GM12865 (cell line): Measurements from ENCODE around the gene TPSD1.
"Not testable (repeated sequence)": the region's sequence is repeated elsewhere in the genome, so short reads cannot be mapped to it uniquely, and the experiment has no call there.

Experiments used
- DNase-seq: peaks from one replicate; pipeline ENCODE4 v3.0.0; 2010; ENCODE audit warnings: low read depth
- H3K4me3 ChIP-seq: 2 replicates; pipeline ENCODE4 v1.5.1; 2011; ENCODE audit warnings: mild to moderate bottlenecking, low read depth, low read length, control low read depth
- CTCF ChIP-seq: IDR thresholded peaks from 2 replicates; pipeline ENCODE4 v1.5.1; 2011; ENCODE audit warnings: low read length, control low read depth, low read depth, inconsistent platforms; ENCODE audit not compliant: insufficient read depth; ENCODE audit errors: missing control alignments

Gene TPSD1

GRCh38 chr16:1293921-1294656, 38.2 kb downstream of the TPSD1 start:
- no peak for DNase-seq
- TF ChIP-seq CTCF: no peak
- H3K4me3 ChIP-seq: no peak overlapping the region

- no peak for DNase-seq
- no peak for TF ChIP-seq CTCF
- H3K4me3 ChIP-seq: no peak overlapping the region
Observed at GRCh38 chr16:1295465-1295864, 39.6 kb downstream of the TPSD1 start.

GRCh38 chr16:1296688-1297017, 40.8 kb downstream of the TPSD1 start:
- H3K4me3 ChIP-seq, DNase-seq: not testable (repeated sequence)

GRCh38 chr16:1297018-1297696, 41.3 kb downstream of the TPSD1 start:
- no peak for TF ChIP-seq CTCF
- no peak overlapping the region for H3K4me3 ChIP-seq
- DNase-seq: no peak

GRCh38 chr16:1298406-1298805, 42.5 kb downstream of the TPSD1 start:
- no peak for DNase-seq
- TF ChIP-seq CTCF: no peak
- H3K4me3 ChIP-seq: no peak overlapping the region

GRCh38 chr16:1299012-1299867, 43.4 kb downstream of the TPSD1 start:
- no peak overlapping the region for H3K4me3 ChIP-seq
- no peak for DNase-seq
- TF ChIP-seq CTCF: no peak

GRCh38 chr16:1299868-1300203, 44.0 kb downstream of the TPSD1 start:
- no peak overlapping the region for H3K4me3 ChIP-seq
- TF ChIP-seq CTCF: no peak
- no peak for DNase-seq
